HFF-Myc (cell line): ENCODE results near the gene CLDN20.

ENCODE experiments used
- DNase-seq: peaks from one replicate; pipeline ENCODE4 v3.0.0-alpha.2; 2011; ENCODE audit warnings: low read depth; ENCODE audit errors: extremely low read depth
- H3K4me3 ChIP-seq: replicated peaks from 2 replicates; pipeline ENCODE4 v1.5.1; 2011; ENCODE audit warnings: low read depth, mild to moderate bottlenecking, control low read depth, low read length
- TF ChIP-seq, protein P1 (sequence below): IDR thresholded peaks from 2 replicates; pipeline ENCODE4 v1.5.1; 2012; ENCODE audit warnings: mild to moderate bottlenecking, low read depth, low read length, control low read depth; ENCODE audit errors: missing control alignments

Gene CLDN20

GRCh38 chr6:155252581-155252980 is 11.2 kb upstream of the CLDN20 start:
- DNase-seq, result no peak
- TF ChIP-seq, protein P1, sequence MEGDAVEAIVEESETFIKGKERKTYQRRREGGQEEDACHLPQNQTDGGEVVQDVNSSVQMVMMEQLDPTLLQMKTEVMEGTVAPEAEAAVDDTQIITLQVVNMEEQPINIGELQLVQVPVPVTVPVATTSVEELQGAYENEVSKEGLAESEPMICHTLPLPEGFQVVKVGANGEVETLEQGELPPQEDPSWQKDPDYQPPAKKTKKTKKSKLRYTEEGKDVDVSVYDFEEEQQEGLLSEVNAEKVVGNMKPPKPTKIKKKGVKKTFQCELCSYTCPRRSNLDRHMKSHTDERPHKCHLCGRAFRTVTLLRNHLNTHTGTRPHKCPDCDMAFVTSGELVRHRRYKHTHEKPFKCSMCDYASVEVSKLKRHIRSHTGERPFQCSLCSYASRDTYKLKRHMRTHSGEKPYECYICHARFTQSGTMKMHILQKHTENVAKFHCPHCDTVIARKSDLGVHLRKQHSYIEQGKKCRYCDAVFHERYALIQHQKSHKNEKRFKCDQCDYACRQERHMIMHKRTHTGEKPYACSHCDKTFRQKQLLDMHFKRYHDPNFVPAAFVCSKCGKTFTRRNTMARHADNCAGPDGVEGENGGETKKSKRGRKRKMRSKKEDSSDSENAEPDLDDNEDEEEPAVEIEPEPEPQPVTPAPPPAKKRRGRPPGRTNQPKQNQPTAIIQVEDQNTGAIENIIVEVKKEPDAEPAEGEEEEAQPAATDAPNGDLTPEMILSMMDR, result no peak
- no peak overlapping the region for H3K4me3 ChIP-seq

- DNase-seq, result no peak
- no peak overlapping the region for H3K4me3 ChIP-seq
- TF ChIP-seq, protein P1, result no peak
These were observed 10.5 kb upstream of the CLDN20 start for GRCh38 chr6:155253337-155253736.

GRCh38 chr6:155254139-155254538 is 9.7 kb upstream of the CLDN20 start:
- TF ChIP-seq, protein P1, result no peak
- no peak for DNase-seq

GRCh38 chr6:155256122-155256795 is 7.6 kb upstream of the CLDN20 start:
- TF ChIP-seq, protein P1, result no peak
- H3K4me3 ChIP-seq, result no peak overlapping the region
- DNase-seq, result no peak

More at GRCh38 chr6:155254139-155254538, 9.7 kb upstream of the CLDN20 start:
- H3K4me3 ChIP-seq, result no peak overlapping the region

GRCh38 chr6:155257796-155258195 is 6.0 kb upstream of the CLDN20 start:
- TF ChIP-seq, protein P1, result no peak
- no peak overlapping the region for H3K4me3 ChIP-seq
- DNase-seq, result no peak

- TF ChIP-seq, protein P1, result no peak
- DNase-seq, result no peak
These were observed 4.6 kb upstream of the CLDN20 start for GRCh38 chr6:155259204-155259603.

DNA sequence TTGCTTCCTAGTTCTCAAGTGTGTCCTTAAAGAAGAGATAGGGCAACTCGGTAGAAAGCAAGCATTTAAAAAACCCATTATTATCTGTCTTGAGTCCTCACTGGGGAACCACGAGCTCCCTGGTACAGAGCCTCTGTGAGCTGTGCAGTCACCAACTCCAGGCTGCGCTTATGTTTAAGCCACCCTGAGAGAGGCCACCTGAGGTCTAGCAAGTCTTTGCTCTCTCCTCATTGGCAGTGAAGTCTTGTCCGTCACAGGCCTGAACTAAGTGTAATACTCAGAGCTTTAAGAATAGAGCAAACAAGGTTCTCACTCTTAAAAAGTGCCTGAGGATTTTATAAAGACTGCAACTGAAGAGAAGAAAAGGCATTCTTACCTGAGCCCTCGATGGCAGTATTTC is 3.9 kb upstream of the CLDN20 start:
- H3K4me3 ChIP-seq, result no peak overlapping the region
- no peak for DNase-seq
- TF ChIP-seq, protein P1, result no peak

More at GRCh38 chr6:155259204-155259603, 4.6 kb upstream of the CLDN20 start:
- H3K4me3 ChIP-seq, result no peak overlapping the region
